Measurements from ENCODE around the gene TMEM82.

DNA sequence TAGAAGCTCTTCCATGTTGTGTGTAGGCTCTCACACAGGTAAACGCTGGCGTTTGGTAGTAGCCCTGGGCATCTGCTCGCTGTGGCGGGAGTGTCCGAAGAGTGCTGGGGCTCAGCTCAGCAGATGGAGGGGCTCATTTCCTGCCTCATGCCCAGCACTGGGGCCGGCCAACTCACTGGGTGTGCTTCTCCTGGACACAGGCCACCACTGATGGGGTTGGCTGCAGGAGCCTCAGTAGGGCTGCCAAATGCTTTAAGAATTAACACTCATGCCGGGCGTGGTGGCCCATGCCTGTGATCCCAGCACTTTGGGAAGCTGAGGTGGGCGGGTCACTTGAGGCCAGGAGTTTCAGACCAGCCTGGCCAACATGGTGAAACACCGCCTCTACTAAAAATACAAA is 44.3 kb downstream of the TMEM82 start:
- TF ChIP-seq CTCF (IDR thresholded peaks at IDR 0.05): no peak
- no peak for TF ChIP-seq POLR2A (IDR thresholded peaks at IDR 0.05)

All from right lobe of liver (tissue), 4 donors.